ENCODE measurements around the gene TOE1.

Gene TOE1

DNA sequence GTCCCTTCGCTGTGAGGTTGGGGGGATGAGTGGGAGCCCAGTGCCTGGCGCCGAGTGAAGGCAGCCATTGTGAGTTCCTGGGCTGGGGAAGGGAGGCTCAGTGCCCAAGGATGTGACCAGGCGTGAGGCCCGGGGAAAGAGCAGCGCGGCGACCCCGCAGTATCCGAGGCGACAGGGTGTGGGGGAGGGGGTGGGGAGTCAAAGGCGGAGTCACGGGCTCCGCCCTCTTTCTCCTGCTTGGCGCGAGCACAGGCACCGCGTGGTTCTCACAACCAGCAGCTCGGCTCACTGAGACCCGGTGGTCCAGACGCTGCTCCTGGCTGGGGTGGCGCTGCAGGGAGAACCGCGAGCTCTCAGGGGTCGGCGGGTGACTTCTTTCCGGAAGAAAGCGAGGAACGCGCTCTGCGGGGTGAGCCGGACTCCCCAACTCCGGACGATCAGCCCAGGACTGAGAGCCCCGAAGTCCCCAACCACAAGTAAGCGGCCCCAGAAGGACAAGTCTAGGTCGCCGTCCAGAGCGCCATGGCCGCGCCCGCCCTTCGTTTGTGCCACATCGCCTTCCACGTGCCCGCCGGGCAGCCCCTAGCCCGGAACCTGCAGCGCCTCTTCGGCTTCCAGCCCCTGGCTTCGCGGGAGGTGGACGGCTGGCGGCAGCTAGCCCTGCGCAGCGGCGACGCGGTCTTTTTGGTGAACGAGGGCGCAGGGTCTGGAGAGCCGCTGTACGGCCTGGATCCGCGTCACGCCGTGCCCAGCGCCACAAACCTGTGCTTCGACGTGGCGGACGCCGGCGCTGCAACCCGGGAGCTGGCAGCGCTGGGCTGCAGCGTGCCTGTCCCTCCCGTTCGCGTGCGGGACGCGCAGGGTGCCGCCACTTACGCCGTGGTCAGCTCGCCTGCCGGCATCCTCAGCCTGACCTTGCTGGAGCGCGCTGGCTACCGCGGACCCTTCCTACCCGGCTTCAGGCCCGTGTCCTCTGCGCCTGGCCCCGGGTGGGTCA is 13.0 kb upstream of the TOE1 start, which contains the start of gene HPDL:
Gene HPDL (plus strand): TSS at position 269 of the 997 bp plus-strand sequence. CDS start 254 bp downstream, at position 523.
- DNase-seq: no peak

DNA sequence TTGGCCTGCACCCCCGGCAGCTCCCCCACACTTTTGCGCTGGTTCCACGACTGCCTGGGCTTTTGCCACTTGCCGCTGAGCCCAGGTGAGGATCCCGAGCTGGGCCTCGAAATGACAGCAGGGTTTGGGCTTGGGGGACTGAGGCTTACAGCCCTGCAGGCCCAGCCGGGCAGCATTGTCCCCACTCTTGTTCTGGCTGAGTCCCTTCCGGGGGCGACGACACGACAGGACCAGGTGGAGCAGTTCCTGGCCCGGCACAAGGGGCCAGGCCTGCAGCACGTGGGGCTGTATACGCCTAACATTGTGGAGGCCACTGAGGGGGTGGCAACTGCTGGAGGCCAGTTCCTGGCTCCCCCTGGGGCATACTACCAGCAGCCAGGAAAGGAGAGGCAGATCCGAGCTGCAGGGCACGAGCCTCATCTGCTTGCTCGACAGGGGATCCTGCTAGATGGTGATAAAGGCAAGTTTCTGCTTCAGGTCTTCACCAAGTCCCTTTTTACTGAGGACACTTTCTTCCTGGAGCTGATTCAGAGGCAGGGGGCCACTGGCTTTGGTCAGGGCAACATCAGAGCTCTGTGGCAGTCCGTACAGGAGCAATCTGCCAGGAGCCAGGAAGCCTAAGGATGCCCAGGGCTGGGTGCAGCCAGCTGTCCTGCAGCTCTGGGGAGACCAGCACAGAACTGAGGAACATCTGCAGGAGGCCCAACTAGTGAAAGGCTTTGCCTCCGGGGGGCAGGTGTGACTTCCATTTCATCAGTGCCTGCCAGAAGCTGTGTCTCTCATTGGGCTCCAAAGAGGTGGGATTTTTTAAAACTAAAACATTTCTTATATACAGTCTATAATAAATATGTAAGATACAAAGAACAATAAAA is 12.1 kb upstream of the TOE1 start:
- no peak for DNase-seq

DNA sequence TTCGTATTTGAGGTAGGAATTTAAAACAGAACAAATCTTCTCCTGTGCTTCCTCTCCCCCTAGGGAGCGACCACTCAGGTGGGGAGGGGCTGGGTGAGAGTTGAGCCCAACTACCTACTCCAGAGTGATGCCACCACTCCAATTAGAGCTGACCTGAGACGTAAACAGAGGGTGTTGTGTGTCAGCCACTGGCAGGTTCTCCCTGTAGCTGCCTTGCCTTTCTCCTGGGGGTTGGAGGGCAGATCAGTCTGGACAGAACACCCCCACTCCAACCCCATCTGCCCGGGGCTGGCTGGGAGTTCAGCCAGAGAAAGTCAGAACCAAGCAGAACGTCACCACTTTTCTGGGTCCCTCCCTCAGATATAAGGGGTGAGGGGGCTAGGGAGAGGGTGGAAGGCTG is 11.3 kb upstream of the TOE1 start:
- DNase-seq: no peak

DNA sequence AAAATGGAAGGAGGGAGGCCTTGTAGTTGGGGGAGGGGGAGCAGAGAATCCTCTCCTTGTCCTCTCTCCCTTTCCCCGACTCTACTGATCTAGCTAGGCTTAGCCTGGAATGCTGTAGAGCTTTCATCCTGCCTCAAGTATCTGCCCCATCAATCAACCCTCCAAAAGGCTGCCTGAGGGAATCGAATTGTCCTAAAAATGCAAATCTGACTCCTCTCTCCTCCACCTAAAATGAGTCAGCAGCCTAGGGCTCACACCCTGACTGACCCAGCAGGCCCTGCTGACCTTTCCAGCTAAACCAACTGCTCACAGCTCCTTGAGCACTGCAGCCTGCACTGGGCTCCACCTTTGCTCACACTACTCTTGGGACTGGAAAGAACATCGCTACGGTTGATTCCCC is 10.5 kb upstream of the TOE1 start:
- DNase-seq: no peak

DNA sequence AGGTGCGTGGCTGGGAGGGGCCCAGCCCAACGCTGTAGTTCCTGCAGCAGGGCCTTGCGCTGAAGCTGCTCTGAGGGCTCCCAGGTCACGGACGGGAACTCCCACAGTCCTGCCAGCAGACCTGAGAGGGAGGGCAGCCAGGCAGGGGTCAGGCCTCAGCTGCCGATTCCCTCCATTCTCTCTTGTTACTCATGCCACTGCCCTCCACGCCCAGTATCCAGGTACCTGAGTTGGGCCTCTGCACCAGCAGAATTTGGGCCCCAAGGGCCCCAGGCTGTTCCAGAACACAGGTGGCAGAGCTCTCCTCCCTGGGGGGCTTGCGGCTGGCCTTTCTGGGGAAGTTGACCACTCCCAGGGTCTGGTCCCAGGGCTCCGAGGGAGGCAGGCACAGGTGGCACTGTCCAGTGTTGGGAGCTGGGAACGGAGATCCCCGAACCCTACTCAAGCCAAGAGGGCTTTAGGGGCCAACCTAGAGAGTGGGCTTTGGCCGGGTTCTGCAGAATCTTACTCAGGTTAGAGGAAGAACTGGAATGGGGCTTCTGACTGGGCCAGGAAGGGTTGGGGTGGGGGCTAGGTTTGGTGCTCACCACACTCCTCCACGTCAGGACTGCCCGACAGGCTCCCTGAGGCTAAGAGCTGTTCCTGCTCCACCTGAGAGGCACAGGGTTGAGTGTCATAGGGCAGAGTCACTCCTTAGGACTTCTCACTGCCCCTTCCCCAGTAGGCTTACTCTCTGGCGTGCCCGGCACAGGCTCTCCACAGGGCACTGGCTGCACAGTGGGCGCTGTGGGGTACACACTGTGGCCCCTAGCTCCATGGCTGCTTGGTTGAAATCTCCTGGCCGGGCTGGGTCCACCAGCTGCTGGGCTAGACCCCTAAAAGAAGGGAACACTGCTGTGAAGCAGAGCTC is 8.3 kb upstream of the TOE1 start:
- no peak for DNase-seq

DNA sequence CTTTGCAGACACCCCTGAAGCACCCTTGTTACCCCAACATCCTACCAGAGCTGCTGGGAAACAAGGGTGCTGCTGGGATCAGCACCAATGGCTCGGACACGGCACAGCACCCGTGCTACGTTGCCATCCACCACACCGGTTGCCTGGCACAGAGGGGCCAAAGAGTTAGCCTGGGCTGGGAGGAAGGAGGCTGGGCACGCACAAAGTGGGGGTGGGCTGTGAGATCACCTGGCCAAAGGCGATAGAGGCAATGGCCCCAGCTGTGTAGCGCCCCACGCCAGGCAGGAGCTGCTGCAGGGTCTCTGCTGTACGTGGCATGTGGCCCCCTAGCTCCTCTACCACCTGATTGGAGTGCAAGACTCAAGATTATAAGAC is 7.6 kb upstream of the TOE1 start:
- DNase-seq: no peak

DNA sequence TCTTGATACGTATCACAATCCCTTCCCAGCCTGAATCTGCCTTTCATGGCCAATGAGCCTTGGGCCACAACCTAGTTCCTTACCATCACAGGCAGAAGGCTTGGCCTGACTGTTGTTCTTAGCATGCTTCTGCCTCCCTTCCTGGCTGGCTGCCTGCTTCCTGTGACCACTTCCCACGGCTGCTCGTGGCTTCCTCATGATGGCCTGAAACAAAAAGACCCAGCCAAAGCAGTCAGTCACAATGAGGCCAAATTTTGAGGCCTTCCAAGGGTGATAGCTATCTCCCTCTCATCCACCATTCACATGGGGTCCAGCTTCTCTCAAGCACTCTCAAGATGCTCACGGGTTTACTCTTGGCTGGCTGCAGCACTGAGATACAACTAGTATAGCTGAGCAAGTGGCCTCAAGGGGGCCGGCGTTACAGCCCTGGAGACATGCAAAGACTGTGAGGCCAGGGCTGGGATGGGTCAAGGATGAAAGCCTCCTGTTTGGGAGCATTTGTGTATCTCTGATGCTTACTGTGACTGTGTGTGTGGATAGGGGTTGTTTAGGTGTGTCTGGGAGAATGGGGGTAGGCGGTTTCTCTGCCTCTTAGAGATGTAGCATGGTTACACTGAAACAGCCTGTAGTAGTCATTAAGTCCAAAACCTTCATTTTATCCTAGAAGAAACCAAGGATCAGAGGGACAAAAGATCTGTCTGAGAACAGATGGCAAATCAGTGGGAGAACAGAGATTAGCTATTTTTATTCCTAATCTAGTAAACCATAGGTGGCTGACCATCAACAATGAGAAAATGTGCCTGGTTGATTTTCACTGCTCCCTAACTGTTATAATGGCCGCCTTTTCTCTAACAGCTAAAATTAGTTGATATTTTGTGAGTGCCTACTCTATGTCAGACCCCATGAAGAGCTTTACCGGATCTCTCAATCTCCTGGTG is 5.4 kb upstream of the TOE1 start:
- DNase-seq: no peak

DNA sequence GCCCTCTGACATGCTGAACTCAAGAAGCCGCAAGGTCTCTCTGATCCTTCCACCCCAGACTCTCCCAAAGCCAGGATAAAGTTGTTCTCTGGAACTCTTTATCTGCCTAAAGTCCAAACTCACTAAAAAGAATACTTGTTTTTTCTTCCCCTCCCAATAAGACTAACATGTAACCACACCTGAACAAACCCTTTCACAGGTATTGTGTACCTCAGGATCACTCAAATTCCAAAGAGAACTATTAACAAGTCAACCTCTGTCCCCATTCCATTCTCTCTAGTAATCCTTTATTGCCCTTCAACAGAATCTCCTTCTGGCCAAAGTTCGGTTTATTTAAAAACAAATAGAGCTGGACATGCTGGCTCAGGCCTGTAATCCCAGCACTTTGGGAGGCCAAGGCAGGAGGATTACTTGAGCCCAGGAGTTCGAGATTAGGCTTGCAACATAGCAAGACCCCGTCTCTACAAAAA is 4.1 kb upstream of the TOE1 start:
- no peak for DNase-seq

DNA sequence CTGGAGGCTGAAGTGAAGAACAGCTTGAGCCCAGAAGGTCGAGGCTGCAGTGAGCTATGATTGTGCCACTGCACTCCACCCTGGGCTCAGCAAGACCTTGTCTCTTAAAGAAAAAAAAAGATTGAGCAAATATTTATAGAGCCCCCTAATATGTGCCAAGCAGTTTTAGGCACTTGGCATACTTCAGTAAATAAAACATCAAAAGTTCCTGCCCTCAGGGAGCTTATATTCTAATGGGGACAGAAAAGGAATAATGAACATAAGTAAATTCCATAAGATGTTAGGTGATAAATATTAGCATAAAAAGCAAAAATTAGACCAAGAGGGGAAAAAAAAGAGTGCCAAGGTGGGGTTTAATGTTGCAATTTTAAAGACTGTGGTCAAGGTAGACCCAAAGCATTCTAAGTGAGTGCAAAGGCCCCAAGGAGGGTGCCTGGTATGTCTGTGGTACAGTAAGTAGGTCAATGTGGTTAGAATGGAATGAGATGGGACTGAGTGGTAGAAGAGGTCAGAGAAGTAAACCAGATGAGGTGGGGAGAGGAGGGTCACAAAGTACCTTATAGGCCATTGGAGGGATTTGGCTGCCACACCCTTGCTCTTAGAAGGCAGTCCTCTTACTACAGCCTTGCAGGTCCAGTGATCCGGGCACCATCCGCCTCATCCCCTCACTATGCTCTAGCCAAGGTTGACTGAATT is 2.2 kb upstream of the TOE1 start:
- DNase-seq: no peak

DNA sequence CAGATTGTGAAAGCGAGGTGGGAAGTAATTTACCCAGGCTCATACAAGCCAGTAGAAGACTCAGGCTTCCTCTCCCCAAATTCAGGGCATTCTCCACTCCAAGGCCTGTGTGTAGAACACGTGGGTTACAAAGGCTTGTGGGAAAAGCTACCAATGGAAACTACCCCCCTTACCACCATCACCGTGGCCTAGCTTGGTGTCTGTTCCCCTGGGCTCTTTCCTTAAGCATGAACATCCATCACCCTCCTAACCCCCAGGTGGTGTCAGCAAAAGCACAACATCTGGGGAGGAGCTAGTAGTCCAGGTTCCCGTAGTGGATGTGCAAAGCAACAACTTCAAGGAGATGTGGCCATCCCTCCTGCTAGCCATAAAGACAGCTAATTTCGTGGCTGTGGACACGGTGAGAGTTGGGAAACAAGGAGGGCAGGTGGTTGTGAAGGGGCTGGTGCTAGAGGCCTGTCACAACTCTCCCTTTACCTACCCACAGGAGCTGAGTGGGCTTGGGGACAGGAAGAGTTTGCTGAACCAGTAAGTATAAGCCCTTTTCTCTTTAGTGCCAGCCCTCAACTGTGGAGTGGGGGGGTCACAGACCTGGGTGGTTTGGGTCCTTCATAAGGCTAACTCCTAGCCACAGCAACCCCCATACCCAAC is 971 bp downstream of the TOE1 start:
- DNase-seq: no peak

DNA sequence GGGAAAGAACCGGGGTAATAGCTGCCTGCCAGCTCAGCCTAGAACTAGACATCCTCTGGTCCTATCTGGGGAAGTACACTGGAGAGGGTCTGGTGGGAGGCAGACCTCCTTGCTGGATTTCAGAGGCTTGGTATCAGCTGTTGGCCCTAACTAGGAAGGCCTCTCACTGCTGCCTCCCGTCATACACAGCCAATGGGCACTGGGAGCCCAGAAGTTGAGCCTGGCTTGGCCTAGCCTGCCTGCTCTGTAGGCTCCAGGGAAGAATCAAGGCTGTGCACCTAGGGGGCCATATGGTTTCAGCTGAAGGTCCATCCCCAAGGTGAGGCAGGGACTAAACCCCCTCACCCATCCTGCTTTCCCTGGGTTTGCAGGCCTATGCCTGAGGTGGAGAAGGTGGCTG is 4.5 kb downstream of the TOE1 start:
- no peak for DNase-seq

DNA sequence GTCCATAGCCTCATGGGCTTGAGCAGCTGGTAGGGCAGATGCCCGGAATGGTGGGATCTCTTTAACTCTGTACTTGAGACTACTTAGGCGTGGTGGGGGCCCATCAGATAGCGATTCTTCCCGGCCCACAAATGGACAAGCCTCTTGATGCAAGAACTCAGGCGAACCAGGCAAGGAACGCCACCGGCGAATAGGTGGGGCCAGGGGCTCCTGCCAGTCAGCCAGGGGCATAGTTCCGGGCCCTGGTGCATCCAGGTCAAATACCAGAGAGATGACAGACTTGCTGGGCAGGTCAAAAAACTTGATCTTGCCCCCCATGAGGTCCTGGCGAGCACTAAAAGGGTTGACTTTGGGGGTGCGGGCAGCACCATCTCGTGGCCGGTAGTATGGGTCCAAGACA is 5.0 kb downstream of the TOE1 start:
- no peak for DNase-seq

DNA sequence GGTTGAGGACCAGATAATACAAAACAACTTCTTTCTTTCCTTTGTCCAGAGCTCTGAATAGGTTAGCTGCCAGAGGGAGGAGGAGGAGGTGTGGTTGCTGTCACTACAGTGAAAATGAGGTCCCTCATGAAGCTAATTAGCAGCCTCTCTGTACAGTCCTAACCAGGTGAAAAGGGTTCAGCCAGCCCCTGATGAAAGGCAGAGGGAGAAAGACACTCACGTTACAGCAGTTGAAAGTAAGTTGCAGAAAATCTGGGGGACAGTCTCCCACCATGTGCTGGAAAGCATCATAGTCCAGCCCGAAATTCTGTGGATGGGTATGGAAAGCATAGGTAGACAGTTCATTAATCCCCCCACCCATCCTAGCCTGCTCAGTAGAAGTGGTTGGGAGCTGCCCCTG is 6.5 kb downstream of the TOE1 start:
- DNase-seq: no peak

DNA sequence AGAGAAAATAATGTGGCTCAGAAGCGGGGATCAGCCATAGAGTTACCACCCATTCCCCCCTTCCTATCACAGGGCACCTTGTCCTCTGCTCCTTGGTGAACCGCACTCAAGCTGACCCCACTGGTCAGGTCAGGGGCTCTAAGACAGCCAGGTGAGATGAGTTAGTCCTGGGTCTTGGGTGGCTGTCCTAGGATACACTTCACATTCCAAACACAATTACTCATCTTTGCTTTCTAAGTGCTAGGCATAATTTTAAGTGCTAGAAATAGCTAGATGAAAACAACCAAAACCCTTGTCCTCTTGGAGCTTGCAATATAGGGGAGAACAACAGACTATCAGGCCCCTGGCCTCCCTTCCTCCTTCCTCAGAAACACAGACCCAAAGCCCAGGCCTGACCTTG is 8.1 kb downstream of the TOE1 start:
- no peak for DNase-seq

DNA sequence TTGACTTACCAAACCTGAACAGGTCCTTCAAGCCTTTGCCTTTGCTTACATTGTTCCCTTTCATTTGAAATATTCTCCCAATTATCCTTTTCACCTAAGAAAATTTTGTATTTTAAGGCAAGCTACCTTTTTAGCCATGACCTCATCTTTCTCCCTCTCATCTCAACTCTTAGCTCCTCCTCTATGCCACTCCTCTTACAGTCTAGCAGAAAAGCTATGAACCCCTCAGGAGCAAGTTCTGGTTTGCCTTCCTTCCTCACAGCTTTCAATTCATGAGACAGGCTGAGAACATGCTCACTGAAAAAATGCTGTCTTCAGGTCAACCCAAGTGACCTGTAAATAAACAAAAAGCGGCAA is 8.6 kb downstream of the TOE1 start:
- DNase-seq: no peak

DNA sequence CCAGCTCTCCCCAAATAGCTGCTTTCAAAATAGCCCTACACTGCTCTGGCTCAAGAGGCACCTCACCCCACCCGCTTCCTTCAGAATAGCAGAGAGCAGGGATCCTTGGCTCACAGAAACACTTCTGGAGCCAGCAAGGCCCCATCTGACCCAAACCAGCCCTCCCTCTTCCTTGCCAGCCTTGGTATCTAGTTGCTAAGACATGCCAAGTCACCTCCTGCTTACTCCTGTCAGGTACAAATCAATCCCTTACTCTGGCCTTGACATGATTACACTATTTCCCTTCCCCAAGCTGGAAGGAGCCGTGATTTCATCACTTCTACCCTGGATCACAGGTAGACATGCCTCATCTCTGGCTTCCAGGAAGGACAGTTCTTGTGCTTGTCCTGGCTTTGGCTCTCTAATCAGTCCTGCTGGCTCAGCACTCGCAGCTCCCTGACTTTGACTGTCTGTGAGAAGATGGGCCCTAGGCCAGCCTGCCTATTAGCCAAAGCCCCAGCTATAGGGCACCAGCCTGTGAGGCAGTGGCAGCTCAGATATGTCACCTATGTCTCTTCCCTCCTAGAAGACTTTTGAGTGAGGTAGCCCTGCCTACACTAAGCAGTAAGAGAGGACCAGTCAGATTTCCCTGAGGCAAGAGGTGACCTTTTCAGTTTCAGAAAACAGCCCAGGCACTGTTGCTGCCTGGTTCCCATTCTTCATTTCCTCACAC is 9.2 kb downstream of the TOE1 start:
- DNase-seq: no peak

DNA sequence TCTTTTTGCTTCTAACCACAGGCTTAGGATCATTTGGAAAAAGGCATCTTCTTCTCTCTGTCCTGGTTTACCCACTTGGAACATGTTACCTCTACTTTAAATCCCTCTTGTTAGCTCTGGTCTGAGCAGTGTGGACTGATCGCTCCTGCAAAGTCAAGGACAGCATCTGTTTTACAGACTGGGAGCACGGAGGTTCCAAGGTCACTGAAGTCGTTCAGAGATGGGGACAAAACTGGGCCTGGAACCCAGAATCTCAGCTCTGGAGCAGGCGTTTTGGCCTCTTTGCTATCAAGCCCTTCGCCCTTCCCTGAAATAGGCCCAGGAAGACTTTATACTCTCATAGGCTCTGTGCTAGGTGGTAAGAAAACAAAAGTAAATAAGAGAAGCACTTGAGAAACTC is 11.5 kb downstream of the TOE1 start:
- no peak for DNase-seq

DNA sequence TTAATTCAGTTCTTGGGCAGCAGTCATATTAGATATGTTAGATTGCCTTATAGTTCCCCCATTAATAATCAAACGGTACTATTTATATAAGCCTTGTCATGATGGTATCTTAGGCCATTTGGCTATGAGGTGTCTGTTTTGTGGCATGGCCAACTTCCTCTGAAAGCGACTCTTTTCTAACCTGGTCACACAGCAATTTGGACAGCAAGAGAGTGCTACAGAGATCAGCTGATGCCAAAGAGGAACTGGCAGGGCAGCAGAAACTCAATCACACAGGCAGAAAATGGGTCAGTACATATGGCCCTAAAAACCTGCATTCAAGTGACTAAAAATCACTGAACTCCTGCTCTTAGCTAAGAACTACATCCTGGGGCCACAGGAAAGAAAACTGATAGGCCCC is 13.7 kb downstream of the TOE1 start:
- no peak for DNase-seq

DNA sequence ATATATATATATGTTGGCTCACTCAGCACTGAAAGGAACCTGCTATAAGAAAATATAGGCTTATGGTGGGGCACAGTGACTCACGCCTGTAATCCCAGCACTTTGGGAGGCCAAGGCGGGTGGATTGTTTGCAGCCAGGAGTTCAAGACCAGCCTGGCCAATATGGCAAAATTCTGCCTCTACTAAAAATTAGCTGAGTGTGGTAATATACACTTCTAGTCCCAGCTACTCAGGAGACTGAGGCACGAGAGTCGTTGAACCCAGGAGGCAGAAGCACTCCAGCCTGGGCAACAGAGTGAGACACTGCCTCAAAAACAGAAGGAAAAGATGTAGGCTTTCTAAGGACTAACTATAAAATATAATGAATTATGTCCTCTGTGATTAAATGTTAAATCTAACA is 14.9 kb downstream of the TOE1 start:
- DNase-seq: no peak

DNA sequence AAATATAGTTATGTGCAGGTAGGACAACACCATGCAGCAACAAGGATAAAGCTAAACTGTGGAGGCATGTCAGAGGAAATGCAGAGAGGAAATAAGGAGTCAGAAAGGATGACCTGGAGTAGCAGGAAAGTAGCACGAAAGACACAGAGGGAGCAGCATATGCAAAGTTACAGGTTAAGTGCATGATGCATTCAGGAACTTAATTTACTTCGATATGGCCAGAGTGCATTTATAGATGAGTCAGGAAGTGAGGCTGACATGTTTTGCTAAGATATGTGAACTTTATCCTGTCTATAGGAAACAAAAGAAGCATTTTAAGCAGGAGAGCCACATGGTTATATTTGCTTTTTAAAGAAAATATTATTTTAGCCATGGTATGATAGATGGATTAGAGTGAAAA is 15.7 kb downstream of the TOE1 start:
- no peak for DNase-seq

Measured in NCI-H2107 (cell line).